ENCODE measurements around the gene RAB17.

The RAB17 gene

GRCh38 chr2:237538901-237539300 lies 51.6 kb downstream of the RAB17 start:
- Histone ChIP-seq H3K4me2 (ENCODE audit: insufficient read depth, low read length) (no peak overlapping the region), H3K9ac (ENCODE audit: low read depth, low read length) (no peak overlapping the region), H3K27ac (ENCODE audit: low read length) (no peak overlapping the region), H3K27me3 (ENCODE audit: insufficient read depth, low read length, poor library complexity) (no peaks in the 10 kb centered on the region), H3K4me3 (ENCODE audit: low read depth in 1 of 2, low read length in 2 of 2) (no peak overlapping the region), H3K9me3 (ENCODE audit: insufficient read depth, low read length, severe bottlenecking) (no peaks in the 10 kb centered on the region), H3K36me3 (ENCODE audit: insufficient read depth, low read length) (no peaks in the 10 kb centered on the region), H2AFZ (ENCODE audit: low read depth, low read length) (no peak overlapping the region), H3K79me2 (ENCODE audit: insufficient read depth, low read length) (no peaks in the 10 kb centered on the region), H3K4me1 (ENCODE audit: insufficient read depth, low read length) (no peaks in the 10 kb centered on the region), H4K20me1 (ENCODE audit: insufficient read depth, low read length) (no peaks in the 10 kb centered on the region)
- DNase-seq (no peak), ATAC-seq (ENCODE audit: insufficient read depth, low read depth) (no peak)
- TF ChIP-seq, protein P1, sequence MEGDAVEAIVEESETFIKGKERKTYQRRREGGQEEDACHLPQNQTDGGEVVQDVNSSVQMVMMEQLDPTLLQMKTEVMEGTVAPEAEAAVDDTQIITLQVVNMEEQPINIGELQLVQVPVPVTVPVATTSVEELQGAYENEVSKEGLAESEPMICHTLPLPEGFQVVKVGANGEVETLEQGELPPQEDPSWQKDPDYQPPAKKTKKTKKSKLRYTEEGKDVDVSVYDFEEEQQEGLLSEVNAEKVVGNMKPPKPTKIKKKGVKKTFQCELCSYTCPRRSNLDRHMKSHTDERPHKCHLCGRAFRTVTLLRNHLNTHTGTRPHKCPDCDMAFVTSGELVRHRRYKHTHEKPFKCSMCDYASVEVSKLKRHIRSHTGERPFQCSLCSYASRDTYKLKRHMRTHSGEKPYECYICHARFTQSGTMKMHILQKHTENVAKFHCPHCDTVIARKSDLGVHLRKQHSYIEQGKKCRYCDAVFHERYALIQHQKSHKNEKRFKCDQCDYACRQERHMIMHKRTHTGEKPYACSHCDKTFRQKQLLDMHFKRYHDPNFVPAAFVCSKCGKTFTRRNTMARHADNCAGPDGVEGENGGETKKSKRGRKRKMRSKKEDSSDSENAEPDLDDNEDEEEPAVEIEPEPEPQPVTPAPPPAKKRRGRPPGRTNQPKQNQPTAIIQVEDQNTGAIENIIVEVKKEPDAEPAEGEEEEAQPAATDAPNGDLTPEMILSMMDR (IDR thresholded peaks at IDR 0.05; ENCODE audit: borderline replicate concordance, extremely low read depth, low read length, poor library complexity, severe bottlenecking) = no peak
- TF ChIP-seq EZH2 (IDR thresholded peaks at IDR 0.05; ENCODE audit: borderline replicate concordance, low read depth, low read length, severe bottlenecking) = no peak

DNA sequence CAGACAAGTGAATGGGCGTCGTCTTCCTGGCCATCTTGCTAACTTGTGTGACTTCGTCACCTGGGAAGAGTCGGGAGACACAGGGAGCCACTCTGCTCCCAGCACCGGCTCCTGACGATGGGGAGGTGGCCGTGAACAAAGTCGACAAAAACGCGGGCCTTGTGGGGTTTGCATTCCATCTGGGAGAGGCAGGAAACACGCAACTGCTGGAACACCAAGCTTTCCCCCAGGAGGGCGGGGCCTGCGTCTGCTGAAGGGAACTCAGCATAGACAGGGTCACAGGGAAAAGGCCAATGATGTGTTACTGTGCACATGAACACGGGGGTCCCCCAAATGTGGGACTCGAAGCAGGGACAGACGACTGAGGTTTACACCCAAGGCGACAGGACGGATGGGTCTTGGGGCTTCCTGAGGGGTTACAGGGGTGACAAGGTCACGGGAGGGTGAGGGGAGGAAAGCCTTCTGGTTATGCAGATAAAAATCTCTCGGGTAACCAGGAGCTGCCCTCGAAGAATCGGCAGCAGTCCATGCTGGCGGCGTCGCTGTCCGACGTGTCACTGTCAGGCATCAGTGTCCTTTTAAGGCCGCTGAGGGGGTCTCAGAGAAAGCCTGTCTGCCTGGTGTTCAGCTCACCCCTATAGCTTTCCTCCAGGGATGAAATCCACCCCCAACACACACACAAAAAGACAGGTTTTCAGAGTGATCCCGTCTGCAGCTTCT lies 52.4 kb downstream of the RAB17 start:
- Histone ChIP-seq H3K9me3 (ENCODE audit: insufficient read depth, low read length, severe bottlenecking) (no peaks in the 10 kb centered on the region), H3K4me2 (ENCODE audit: insufficient read depth, low read length) (no peak overlapping the region), H3K4me1 (ENCODE audit: insufficient read depth, low read length) (no peaks in the 10 kb centered on the region), H3K9ac (ENCODE audit: low read depth, low read length) (no peak overlapping the region), H2AFZ (ENCODE audit: low read depth, low read length) (no peak overlapping the region), H3K4me3 (ENCODE audit: low read depth in 1 of 2, low read length in 2 of 2) (no peak overlapping the region), H3K36me3 (ENCODE audit: insufficient read depth, low read length) (no peaks in the 10 kb centered on the region), H3K27me3 (ENCODE audit: insufficient read depth, low read length, poor library complexity) (no peaks in the 10 kb centered on the region), H4K20me1 (ENCODE audit: insufficient read depth, low read length) (no peaks in the 10 kb centered on the region), H3K79me2 (ENCODE audit: insufficient read depth, low read length) (no peaks in the 10 kb centered on the region), H3K27ac (ENCODE audit: low read length) (no peak overlapping the region)
- ATAC-seq (ENCODE audit: insufficient read depth, low read depth) = no peak
- DNase-seq = no peak
- TF ChIP-seq, protein P1 (IDR thresholded peaks at IDR 0.05; ENCODE audit: borderline replicate concordance, extremely low read depth, low read length, poor library complexity, severe bottlenecking) = no peak
- TF ChIP-seq EZH2 (IDR thresholded peaks at IDR 0.05; ENCODE audit: borderline replicate concordance, low read depth, low read length, severe bottlenecking) = no peak

DNA sequence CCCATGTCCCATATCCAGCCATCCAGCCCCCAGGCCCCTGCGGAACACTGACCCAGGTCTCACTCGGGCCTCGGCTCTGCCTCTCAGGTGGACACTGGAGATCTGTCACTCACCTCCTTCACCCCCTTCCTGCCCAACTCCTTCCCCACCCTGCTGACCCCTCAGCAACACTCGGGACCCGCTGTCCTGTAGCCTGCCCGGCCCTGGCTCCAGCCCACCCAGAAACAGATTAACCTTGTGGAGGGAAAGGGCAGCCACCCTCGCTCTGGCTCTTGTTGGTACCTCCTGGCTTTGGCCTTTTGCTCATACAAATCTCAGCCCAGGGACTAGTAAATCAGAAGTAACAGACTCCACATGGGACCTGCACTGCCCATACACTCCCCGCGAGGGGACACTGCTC lies 53.9 kb downstream of the RAB17 start:
- no peak overlapping the region for H2AFZ ChIP-seq (ENCODE audit: low read depth, low read length)
- TF ChIP-seq, protein P1 (IDR thresholded peaks at IDR 0.05; ENCODE audit: borderline replicate concordance, extremely low read depth, low read length, poor library complexity, severe bottlenecking) = no peak
- TF ChIP-seq EZH2 (IDR thresholded peaks at IDR 0.05; ENCODE audit: borderline replicate concordance, low read depth, low read length, severe bottlenecking) = no peak
- H3K9me3 ChIP-seq (ENCODE audit: insufficient read depth, low read length, severe bottlenecking) = no peaks in the 10 kb centered on the region
- no peaks in the 10 kb centered on the region for H4K20me1 ChIP-seq (ENCODE audit: insufficient read depth, low read length)
- H3K9ac ChIP-seq (ENCODE audit: low read depth, low read length) = no peak overlapping the region
- ATAC-seq (ENCODE audit: insufficient read depth, low read depth) (no peak), DNase-seq (no peak)
- H3K4me1 ChIP-seq (ENCODE audit: insufficient read depth, low read length) = no peaks in the 10 kb centered on the region
- no peaks in the 10 kb centered on the region for H3K36me3 ChIP-seq (ENCODE audit: insufficient read depth, low read length)
- H3K4me3 ChIP-seq (ENCODE audit: low read depth in 1 of 2, low read length in 2 of 2) = no peak overlapping the region
- no peak overlapping the region for H3K4me2 ChIP-seq (ENCODE audit: insufficient read depth, low read length)
- no peak overlapping the region for H3K27ac ChIP-seq (ENCODE audit: low read length)
- no peaks in the 10 kb centered on the region for H3K79me2 ChIP-seq (ENCODE audit: insufficient read depth, low read length)
- no peaks in the 10 kb centered on the region for H3K27me3 ChIP-seq (ENCODE audit: insufficient read depth, low read length, poor library complexity)

All from DND-41 (cell line).